Right lobe of liver (tissue), 4 donors: Measurements from ENCODE around the gene NAALADL2.

ENCODE experiments used
- CTCF ChIP-seq, 4 donors: fragments of 200-600 bp in 3 of 4; fragments of 450-650 bp in 1 of 4; IDR thresholded peaks; one replicate each; pipeline versions ENCODE4 v1.5.1 to v1.8.0; 2016 to 2022; ENCODE audit warnings: antibody characterized with exemption in 4 of 4, mild to moderate bottlenecking in 2 of 4
- POLR2A ChIP-seq: fragments of 450-650 bp; IDR thresholded peaks from one replicate; pipeline ENCODE4 v1.6.1; 2017; ENCODE audit warnings: antibody characterized with exemption, mild to moderate bottlenecking
- donor health status: DM: no; HTN: no; CAD: no.
- donor health status: DM: no; HTN: no; CAD: no.
- donor health status: DM: no; HTN: yes; CAD: no.

GRCh38 chr3:175655351-175655750 is 796.2 kb downstream of the NAALADL2 start:
- TF ChIP-seq POLR2A, result no peak
- no peak for TF ChIP-seq CTCF (IDR thresholded peaks at IDR 0.05)
